A549 (cell line): ENCODE measurements around the gene TMPRSS9. TPM values are rescaled to one million over a fixed set of nuclear protein-coding genes. Genes with fewer than 3 reads are reported as not detected.

Source experiments
- ATAC-seq, 2 experiments: fragments of 200-7000 bp in 1 of 2; fragments of >200 bp in 1 of 2; cut with Nextera tagmentation in 1 of 2; cut with Tn5 transposase in 1 of 2; 3 replicates each; pipeline versions ENCODE4 v1.8.0 to v1.9.1; 2018 to 2020; ENCODE audit warnings: mild to moderate bottlenecking in 1 of 2, moderate library complexity in 1 of 2
- CTCF ChIA-PET: fragments of 300-600 bp; sonication (Branson Sonifier 250); formaldehyde crosslinking; extraction: SDS; loops from one replicate; lab custom pipeline; 2021; ENCODE audit warnings: antibody characterized with exemption, inconsistent platforms; lab: Yijun Ruan, JAX
- POLR2A ChIA-PET: fragments of 350-600 bp; formaldehyde crosslinking; extraction: SDS; loops from one replicate; lab custom pipeline; 2021; ENCODE audit warnings: antibody characterized with exemption, inconsistent platforms; lab: Yijun Ruan, JAX
- DNase-seq, 2 experiments: peaks; one replicate each; pipeline versions ENCODE4 v3.0.0 to v3.0.0-alpha.2; 2011 to 2016; ENCODE audit warnings: low read depth in 1 of 2, low spot score in 1 of 2
- FAIRE-seq: peaks from 2 replicates; lab custom pipeline; 2011; peaks lifted over from hg19 to GRCh38; lab: Jason Lieb, UNC
- H3K27ac ChIP-seq, 2 experiments: fragments of >200 bp; sonication (Bioruptor Twin); formaldehyde crosslinking; 3 replicates each; pipeline ENCODE4 v1.5.1; 2016 to 2017
- H3K4me1 ChIP-seq: fragments of >200 bp; sonication (Bioruptor Twin); formaldehyde crosslinking; 3 replicates; pipeline ENCODE4 v1.6.1; 2016
- H3K4me2 ChIP-seq: fragments of >200 bp; sonication (Bioruptor Twin); formaldehyde crosslinking; 3 replicates; pipeline ENCODE4 v1.6.1; 2016
- H3K4me3 ChIP-seq: fragments of >200 bp; sonication (Bioruptor Twin); formaldehyde crosslinking; 3 replicates; pipeline ENCODE4 v1.5.1; 2016
- H3K9me3 ChIP-seq: fragments of >200 bp; sonication (Bioruptor Twin); formaldehyde crosslinking; 3 replicates; pipeline ENCODE4 v1.6.1; 2016
- CEBPB ChIP-seq, 2 experiments: fragments of >200 bp in 1 of 2; sonication (Bioruptor Twin) in 1 of 2; formaldehyde crosslinking in 1 of 2; IDR thresholded peaks; 2 replicates each; pipeline ENCODE4 v1.6.1; 2012 to 2016
- E2F6 ChIP-seq: IDR thresholded peaks from 2 replicates; pipeline ENCODE4 v1.6.1; 2012; ENCODE audit warnings: low read depth, borderline replicate concordance
- ESRRA ChIP-seq: fragments of 150-350 bp; IDR thresholded peaks from 2 replicates; pipeline ENCODE4 v1.6.1; 2014; ENCODE audit warnings: mild to moderate bottlenecking, low read length, borderline replicate concordance
- GATA3 ChIP-seq: IDR thresholded peaks from 2 replicates; pipeline ENCODE4 v1.6.1; 2012; ENCODE audit warnings: borderline replicate concordance
- HDAC2 ChIP-seq: fragments of 200-600 bp; sonication (generic); IDR thresholded peaks from 2 replicates; pipeline ENCODE4 v1.6.1; 2016
- HOXA7 ChIP-seq: fragments of 250-450 bp; sonication (Bioruptor Pico); IDR thresholded peaks from 2 replicates; pipeline ENCODE4 v1.5.0; 2020; ENCODE audit warnings: mild to moderate bottlenecking, moderate library complexity
- JUN ChIP-seq, 2 experiments: fragments of >200 bp; sonication (Bioruptor Twin); formaldehyde crosslinking; IDR thresholded peaks; 2 replicates in 1 of 2; 3 replicates in 1 of 2; pipeline ENCODE4 v1.6.1; 2016 to 2017
- MAX ChIP-seq: IDR thresholded peaks from 2 replicates; pipeline ENCODE4 v1.6.1; 2012
- NR3C1 ChIP-seq: fragments of >200 bp; sonication (Bioruptor Twin); formaldehyde crosslinking; IDR thresholded peaks from 3 replicates; pipeline ENCODE4 v1.6.1; 2017
- PHF8 ChIP-seq: fragments of 200-600 bp; sonication (generic); IDR thresholded peaks from 2 replicates; pipeline ENCODE4 v1.6.1; 2016; ENCODE audit warnings: low read depth, mild to moderate bottlenecking, antibody characterized with exemption, moderate library complexity, borderline replicate concordance
- RARB ChIP-seq: fragments of 250-450 bp; sonication (Bioruptor Pico); IDR thresholded peaks from 2 replicates; pipeline ENCODE4 v1.8.0; 2021; ENCODE audit warnings: mild to moderate bottlenecking, moderate library complexity
- RCOR1 ChIP-seq: fragments of 150-350 bp; IDR thresholded peaks from 2 replicates; pipeline ENCODE4 v1.6.1; 2014; ENCODE audit warnings: antibody characterized with exemption, low read length, low read depth
- RNF2 ChIP-seq: fragments of 200-600 bp; sonication (generic); IDR thresholded peaks from 2 replicates; pipeline ENCODE4 v1.6.1; 2016; ENCODE audit warnings: low read depth, mild to moderate bottlenecking, antibody characterized with exemption, moderate library complexity, borderline replicate concordance
- SMC3 ChIP-seq: fragments of >200 bp; sonication (Bioruptor Twin); formaldehyde crosslinking; IDR thresholded peaks from 3 replicates; pipeline ENCODE4 v1.6.1; 2018; ENCODE audit warnings: inconsistent platforms
- TFCP2L1 ChIP-seq: fragments of 250-450 bp; sonication (Bioruptor Pico); IDR thresholded peaks from 2 replicates; pipeline ENCODE4 v1.5.0; 2021; ENCODE audit warnings: mild to moderate bottlenecking
- ZC3H11A ChIP-seq: fragments of 450-650 bp; IDR thresholded peaks from 2 replicates; pipeline ENCODE4 v1.6.1; 2014; ENCODE audit warnings: antibody characterized with exemption, mild to moderate bottlenecking
- WGBS: methylation state at CpG from one replicate; pipeline ENCODE4 v1.1.6; 2017; ENCODE audit errors: missing lambda C conversion rate; 5-methylcytosine and 5-hydroxymethylcytosine counted together
- polyA plus RNA-seq, 4 experiments: library from polyadenylated mRNA; depleted of rRNA in 3 of 4; stranded (reverse); fragments of >200 nt; fragmentation: RNase III in 1 of 4; extraction: RNeasy Plus Mini Kit Qiagen cat#74134 plus additional on column Dnase treatment in 1 of 4; gene quantifications; 2 replicates in 3 of 4; 3 replicates in 1 of 4; pipeline ENCODE4 v1.2.3, GENCODE V29; 2011 to 2017
- TF ChIP-seq, protein P1 (sequence below): fragments of 450-650 bp; IDR thresholded peaks from 2 replicates; pipeline ENCODE4 v1.6.1; 2014; ENCODE audit warnings: antibody characterized with exemption
- TF ChIP-seq, protein P2 (sequence below): fragments of 150-350 bp; IDR thresholded peaks from 2 replicates; pipeline ENCODE4 v1.6.1; 2014; ENCODE audit warnings: low read depth, mild to moderate bottlenecking, low read length

TMPRSS9 gene
- polyA plus RNA-seq, 2 of the 4 experiments (the other 2 are of a cell fraction) = 0.01 TPM; not detected in 1

GRCh38 chr19:2451741-2452140 is 91.7 kb downstream of the TMPRSS9 start:
- Histone ChIP-seq H3K9me3 (no peaks in the 10 kb centered on the region), H3K4me3 (no peak overlapping the region), H3K4me1 (peaks cover 17% of the 10 kb centered on the region; the same call in 2 of the 3 replicates), H3K4me2 (no peak overlapping the region), H3K27ac (no peak overlapping the region)
- TF ChIP-seq MAX (no peak), JUN (IDR thresholded peaks at IDR 0.05) (no peak), HDAC2 (no peak)
- POLR2A ChIA-PET = interaction anchor here (1.2 kb wide), 1 partner anchor 25 kb away, joined by 3 read pairs; no protein-coding TSS in a partner anchor
- FAIRE-seq (no peak), DNase-seq (no peak), ATAC-seq (no peak)
- CTCF ChIA-PET = no interaction called here
- 100% methylated on average over 8 of the region's 18 CpGs for WGBS

GRCh38 chr19:2453431-2454025 is 93.5 kb downstream of the TMPRSS9 start:
- ChIA-PET POLR2A (no interaction called here), CTCF (interaction anchor here (1.1 to 1.4 kb wide), 4 partner anchors 9 to 183 kb away, joined by 3 to 4 read pairs (median 3); no protein-coding TSS in a partner anchor)
- no peak for DNase-seq
- no peak for ATAC-seq
- H3K9me3 ChIP-seq = no peaks in the 10 kb centered on the region
- H3K27ac ChIP-seq = no peak overlapping the region
- no peak overlapping the region for H3K4me2 ChIP-seq
- 94% methylated on average over 9 of the region's 19 CpGs for WGBS
- peaks cover 23% of the 10 kb centered on the region; the same call in 2 of the 3 replicates for H3K4me1 ChIP-seq
- no peak overlapping the region for H3K4me3 ChIP-seq
- no peak for FAIRE-seq
- TF ChIP-seq RARB = no peak
- TF ChIP-seq, protein P1, sequence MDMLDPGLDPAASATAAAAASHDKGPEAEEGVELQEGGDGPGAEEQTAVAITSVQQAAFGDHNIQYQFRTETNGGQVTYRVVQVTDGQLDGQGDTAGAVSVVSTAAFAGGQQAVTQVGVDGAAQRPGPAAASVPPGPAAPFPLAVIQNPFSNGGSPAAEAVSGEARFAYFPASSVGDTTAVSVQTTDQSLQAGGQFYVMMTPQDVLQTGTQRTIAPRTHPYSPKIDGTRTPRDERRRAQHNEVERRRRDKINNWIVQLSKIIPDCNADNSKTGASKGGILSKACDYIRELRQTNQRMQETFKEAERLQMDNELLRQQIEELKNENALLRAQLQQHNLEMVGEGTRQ = no peak

DNA sequence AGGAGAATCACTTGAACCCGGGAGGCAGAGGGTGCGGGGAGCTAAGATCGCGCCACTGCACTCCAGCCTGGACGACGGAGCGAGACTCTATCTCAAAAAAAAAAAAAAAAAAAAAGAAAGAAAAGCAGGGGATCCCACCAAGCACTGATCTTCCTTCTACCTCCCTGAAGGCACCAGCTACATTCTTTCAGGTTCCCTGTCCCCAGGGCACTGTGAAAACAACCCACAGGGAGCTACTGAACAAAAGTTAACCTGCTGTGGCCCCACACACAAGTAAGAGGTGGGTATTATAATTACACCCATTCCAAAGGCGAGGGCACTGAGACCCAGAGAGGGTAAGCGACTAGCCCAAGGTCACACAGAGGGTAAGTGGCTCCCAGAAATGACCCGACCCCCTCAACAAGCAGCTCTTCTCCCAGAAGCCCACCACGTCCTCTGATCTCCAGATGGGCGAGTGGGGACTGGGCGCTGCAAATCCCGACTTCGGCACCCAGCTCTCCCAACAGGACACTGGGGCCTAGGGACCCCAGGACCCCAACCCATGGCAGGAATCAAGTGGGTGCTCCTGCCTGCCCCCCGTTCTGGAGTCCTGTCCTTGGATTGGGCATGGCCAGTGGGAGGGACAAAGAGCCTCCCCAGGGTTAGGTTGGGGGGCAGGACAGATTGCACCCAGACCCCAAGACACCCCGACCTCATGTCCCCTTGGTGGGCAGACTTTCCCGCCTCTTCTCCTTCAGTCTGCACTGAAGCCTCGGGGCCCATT is 94.3 kb downstream of the TMPRSS9 start:
- POLR2A ChIA-PET = interaction anchor here (0.7 kb wide), 1 partner anchor 22 kb away, joined by 3 read pairs; no protein-coding TSS in a partner anchor
- Histone ChIP-seq H3K4me2 (peak overlapping the region; percentile 94; the same call in 2 of the 3 replicates), H3K27ac (no peak overlapping the region), H3K4me1 (peaks cover 16% of the 10 kb centered on the region; the same call in 1 of the 3 replicates), H3K4me3 (no peak overlapping the region), H3K9me3 (no peaks in the 10 kb centered on the region)
- WGBS = 87% methylated on average over 14 of the region's 19 CpGs
- no peak for DNase-seq
- TF ChIP-seq GATA3 = no peak
- no peak for TF ChIP-seq RNF2
- TF ChIP-seq HOXA7 (CRISPR knock-in tag) = no peak
- TF ChIP-seq, protein P2, sequence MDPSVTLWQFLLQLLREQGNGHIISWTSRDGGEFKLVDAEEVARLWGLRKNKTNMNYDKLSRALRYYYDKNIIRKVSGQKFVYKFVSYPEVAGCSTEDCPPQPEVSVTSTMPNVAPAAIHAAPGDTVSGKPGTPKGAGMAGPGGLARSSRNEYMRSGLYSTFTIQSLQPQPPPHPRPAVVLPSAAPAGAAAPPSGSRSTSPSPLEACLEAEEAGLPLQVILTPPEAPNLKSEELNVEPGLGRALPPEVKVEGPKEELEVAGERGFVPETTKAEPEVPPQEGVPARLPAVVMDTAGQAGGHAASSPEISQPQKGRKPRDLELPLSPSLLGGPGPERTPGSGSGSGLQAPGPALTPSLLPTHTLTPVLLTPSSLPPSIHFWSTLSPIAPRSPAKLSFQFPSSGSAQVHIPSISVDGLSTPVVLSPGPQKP = no peak
- TF ChIP-seq ESRRA = no peak
- TF ChIP-seq PHF8 = no peak
- TF ChIP-seq NR3C1 = no peak
- no peak for TF ChIP-seq RARB
- TF ChIP-seq SMC3 = no peak
- CTCF ChIA-PET = interaction anchor here (0.7 to 1.3 kb wide), 4 partner anchors 9 to 182 kb away, joined by 3 to 4 read pairs (median 3); no protein-coding TSS in a partner anchor
- no peak for FAIRE-seq
- ATAC-seq = no peak

GRCh38 chr19:2454962-2455850 is 95.1 kb downstream of the TMPRSS9 start:
- DNase-seq = no peak
- CTCF ChIA-PET = interaction anchor here (1.2 to 1.3 kb wide), 2 partner anchors 11 to 181 kb away, joined by 3 to 4 read pairs; no protein-coding TSS in a partner anchor
- 57% methylated on average over 6 of the region's 14 CpGs for WGBS
- POLR2A ChIA-PET = no interaction called here
- peaks cover 16% of the 10 kb centered on the region; the same call in 1 of the 3 replicates for H3K4me1 ChIP-seq
- peak overlapping the region; percentile 95 to 100 for H3K27ac ChIP-seq
- no peaks in the 10 kb centered on the region for H3K9me3 ChIP-seq
- TF ChIP-seq TFCP2L1 (CRISPR knock-in tag) (no peak), CEBPB (IDR thresholded peaks at IDR 0.05) (no peak), RCOR1 (no peak), E2F6 (no peak), HOXA7 (CRISPR knock-in tag) (no peak), ZC3H11A (no peak)
- no peak for ATAC-seq
- peak overlapping the region; percentile 98 for H3K4me3 ChIP-seq
- no peak for FAIRE-seq
- H3K4me2 ChIP-seq = peak overlapping the region; percentile 94
